Measurements from ENCODE around the gene MOSPD2.

DNA sequence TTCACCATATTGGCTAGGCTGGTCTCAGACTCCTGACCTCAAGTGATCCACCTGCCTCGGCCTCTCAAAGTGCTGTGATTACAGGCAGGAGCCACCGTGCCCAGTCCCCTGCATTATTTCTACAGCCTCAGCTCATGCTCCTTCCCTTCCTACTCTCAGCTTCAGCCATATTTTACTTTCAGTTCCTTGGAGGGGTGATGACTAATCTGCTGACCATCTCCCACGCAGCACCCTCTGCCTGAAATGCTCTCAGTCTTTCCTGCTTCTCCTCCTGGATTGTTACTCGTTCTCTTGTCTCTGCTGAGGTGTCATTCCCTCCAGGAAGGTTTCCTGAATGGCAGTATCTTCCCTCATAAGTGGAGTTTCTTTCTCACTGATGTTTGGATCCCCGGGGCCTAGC is 63.3 kb downstream of the MOSPD2 start:
- TF ChIP-seq SIN3A (IDR thresholded peaks at IDR 0.05; ENCODE audit: borderline replicate concordance, insufficient read depth, low read depth, low read length), result no peak
- TF ChIP-seq, protein P1, sequence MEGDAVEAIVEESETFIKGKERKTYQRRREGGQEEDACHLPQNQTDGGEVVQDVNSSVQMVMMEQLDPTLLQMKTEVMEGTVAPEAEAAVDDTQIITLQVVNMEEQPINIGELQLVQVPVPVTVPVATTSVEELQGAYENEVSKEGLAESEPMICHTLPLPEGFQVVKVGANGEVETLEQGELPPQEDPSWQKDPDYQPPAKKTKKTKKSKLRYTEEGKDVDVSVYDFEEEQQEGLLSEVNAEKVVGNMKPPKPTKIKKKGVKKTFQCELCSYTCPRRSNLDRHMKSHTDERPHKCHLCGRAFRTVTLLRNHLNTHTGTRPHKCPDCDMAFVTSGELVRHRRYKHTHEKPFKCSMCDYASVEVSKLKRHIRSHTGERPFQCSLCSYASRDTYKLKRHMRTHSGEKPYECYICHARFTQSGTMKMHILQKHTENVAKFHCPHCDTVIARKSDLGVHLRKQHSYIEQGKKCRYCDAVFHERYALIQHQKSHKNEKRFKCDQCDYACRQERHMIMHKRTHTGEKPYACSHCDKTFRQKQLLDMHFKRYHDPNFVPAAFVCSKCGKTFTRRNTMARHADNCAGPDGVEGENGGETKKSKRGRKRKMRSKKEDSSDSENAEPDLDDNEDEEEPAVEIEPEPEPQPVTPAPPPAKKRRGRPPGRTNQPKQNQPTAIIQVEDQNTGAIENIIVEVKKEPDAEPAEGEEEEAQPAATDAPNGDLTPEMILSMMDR (IDR thresholded peaks at IDR 0.05), result no peak
- TF ChIP-seq POLR2AphosphoS5 (IDR thresholded peaks at IDR 0.05; ENCODE audit: low read depth, low read length), result no peak
- TF ChIP-seq, protein P2, sequence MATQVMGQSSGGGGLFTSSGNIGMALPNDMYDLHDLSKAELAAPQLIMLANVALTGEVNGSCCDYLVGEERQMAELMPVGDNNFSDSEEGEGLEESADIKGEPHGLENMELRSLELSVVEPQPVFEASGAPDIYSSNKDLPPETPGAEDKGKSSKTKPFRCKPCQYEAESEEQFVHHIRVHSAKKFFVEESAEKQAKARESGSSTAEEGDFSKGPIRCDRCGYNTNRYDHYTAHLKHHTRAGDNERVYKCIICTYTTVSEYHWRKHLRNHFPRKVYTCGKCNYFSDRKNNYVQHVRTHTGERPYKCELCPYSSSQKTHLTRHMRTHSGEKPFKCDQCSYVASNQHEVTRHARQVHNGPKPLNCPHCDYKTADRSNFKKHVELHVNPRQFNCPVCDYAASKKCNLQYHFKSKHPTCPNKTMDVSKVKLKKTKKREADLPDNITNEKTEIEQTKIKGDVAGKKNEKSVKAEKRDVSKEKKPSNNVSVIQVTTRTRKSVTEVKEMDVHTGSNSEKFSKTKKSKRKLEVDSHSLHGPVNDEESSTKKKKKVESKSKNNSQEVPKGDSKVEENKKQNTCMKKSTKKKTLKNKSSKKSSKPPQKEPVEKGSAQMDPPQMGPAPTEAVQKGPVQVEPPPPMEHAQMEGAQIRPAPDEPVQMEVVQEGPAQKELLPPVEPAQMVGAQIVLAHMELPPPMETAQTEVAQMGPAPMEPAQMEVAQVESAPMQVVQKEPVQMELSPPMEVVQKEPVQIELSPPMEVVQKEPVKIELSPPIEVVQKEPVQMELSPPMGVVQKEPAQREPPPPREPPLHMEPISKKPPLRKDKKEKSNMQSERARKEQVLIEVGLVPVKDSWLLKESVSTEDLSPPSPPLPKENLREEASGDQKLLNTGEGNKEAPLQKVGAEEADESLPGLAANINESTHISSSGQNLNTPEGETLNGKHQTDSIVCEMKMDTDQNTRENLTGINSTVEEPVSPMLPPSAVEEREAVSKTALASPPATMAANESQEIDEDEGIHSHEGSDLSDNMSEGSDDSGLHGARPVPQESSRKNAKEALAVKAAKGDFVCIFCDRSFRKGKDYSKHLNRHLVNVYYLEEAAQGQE (IDR thresholded peaks at IDR 0.05; ENCODE audit: insufficient read depth in 1 of 2, low read depth in 2 of 2, low read length in 1 of 2), result no peak
